HAP-1 (cell line): ENCODE measurements around the gene DHODH.
"Not testable (repeated sequence)": the region's sequence is repeated elsewhere in the genome, so short reads cannot be mapped to it uniquely, and the experiment has no call there.

Source experiments
- DNase-seq, 2 experiments: peaks; one replicate each; pipeline ENCODE4 v3.0.0-alpha.2; 2016 to 2020; ENCODE audit warnings: low spot score in 2 of 2
- H3K27me3 ChIP-seq: fragments of 250-450 bp; sonication (Bioruptor Pico); 2 replicates; pipeline ENCODE4 v1.5.1; 2020; ENCODE audit warnings: low read depth, mild to moderate bottlenecking, moderate library complexity
- H3K36me3 ChIP-seq: fragments of 250-450 bp; sonication (Bioruptor Pico); replicated peaks from 2 replicates; pipeline ENCODE4 v1.5.1; 2020; ENCODE audit warnings: mild to moderate bottlenecking
- H3K4me1 ChIP-seq: fragments of 250-450 bp; sonication (Bioruptor Pico); 2 replicates; pipeline ENCODE4 v1.5.1; 2020; ENCODE audit warnings: mild to moderate bottlenecking
- H3K4me3 ChIP-seq: fragments of 250-450 bp; sonication (Bioruptor Pico); 2 replicates; pipeline ENCODE4 v1.5.1; 2020; ENCODE audit warnings: mild to moderate bottlenecking, moderate library complexity
- H3K9me3 ChIP-seq: fragments of 250-450 bp; sonication (Bioruptor Pico); 2 replicates; pipeline ENCODE4 v1.5.1; 2020; ENCODE audit warnings: mild to moderate bottlenecking, moderate library complexity
- in situ Hi-C: fragments of 300-500 bp; cut with MboI; formaldehyde crosslinking; loops from 3 replicates; pipeline ENCODE4 v1.14.3; 2020; ENCODE audit warnings: low sequenced_read_pairs, inconsistent platforms, mixed read lengths

DHODH gene

DNA sequence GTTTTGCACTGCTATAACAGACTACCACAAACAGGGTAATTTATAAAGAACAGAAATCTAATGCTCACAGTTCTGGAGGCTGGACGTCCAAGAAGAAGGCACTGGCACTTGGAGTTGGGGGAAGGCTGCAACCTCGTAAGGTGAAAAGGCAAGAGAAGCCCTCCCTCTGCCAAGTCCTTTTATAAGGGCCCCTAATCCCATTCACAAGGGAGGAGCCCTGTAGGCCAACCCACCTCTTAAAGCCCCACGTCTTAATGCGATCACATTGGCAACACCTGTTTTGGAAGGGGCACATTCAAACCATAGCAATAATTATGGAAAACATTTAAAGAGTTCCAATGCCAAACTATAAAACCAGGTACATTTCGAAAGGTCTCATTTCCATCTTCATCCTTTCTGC lies 13.5 kb upstream of the DHODH start:
- H3K9me3 ChIP-seq, result no peaks in the 10 kb centered on the region
- no peaks in the 10 kb centered on the region; the same call in 1 of the 2 replicates for H3K4me1 ChIP-seq
- no peaks in the 10 kb centered on the region for H3K36me3 ChIP-seq
- no peak overlapping the region for H3K4me3 ChIP-seq
- no peak for DNase-seq
- in situ Hi-C loops, result no loop called here
- H3K27me3 ChIP-seq, result peaks cover 17% of the 10 kb centered on the region

DNA sequence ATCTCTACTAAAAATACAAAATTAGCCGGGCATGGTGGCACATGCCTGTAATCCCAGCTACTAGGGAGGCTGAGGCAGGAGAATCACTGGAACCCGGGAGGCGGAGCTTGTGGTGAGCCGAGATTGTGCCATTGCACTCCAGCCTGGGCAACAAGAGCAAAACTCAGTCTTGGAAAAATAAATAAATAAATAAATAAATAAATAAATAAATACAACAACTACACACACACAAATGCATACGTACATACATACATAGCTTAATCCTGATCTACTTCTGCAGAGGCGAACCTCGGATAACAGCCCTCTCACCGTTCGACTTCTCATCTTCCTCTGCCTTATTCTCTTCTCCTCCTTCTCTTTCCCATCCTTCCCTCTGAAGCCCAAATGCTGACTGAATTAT lies 11.0 kb upstream of the DHODH start:
- H3K4me3 ChIP-seq, H3K9me3 ChIP-seq, H3K36me3 ChIP-seq, DNase-seq, H3K27me3 ChIP-seq, in situ Hi-C loops, H3K4me1 ChIP-seq: not testable (repeated sequence)

DNA sequence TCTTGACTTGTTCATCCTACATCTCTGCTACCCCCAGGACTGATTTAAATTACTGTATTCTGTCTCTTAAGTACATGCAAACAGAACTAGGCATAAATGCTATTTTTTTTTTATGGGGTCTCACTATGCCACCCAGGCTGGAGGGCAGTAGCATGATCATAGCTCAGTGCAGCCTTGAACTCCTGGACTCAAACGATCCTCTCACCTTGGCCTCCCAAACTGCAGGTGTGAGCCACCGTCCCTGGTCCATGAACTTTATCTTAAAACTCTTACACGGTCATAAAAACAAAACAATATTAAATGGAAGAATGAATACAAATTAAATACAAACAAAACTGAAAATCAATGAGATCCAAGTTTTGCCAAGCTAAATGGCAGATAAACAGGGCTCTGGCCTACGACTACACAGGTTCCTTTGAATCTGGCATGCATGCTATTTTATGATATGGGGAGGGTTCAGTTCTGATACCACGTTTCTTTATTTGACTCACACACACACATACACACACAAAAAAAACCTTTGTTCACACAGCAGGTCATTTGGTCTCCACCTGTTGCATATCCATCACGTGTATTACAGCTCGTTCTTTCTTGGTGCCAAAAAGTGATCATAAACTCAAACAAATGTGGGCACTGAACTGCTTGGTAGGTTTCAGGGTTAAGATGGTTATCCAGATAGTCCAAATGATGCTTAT lies 7.2 kb upstream of the DHODH start:
- Histone ChIP-seq H3K9me3 (no peaks in the 10 kb centered on the region), H3K4me3 (no peak overlapping the region), H3K4me1 (no peaks in the 10 kb centered on the region), H3K36me3 (no peaks in the 10 kb centered on the region), H3K27me3 (peaks cover 6% of the 10 kb centered on the region)
- in situ Hi-C loops, result no loop called here
- no peak for DNase-seq

DNA sequence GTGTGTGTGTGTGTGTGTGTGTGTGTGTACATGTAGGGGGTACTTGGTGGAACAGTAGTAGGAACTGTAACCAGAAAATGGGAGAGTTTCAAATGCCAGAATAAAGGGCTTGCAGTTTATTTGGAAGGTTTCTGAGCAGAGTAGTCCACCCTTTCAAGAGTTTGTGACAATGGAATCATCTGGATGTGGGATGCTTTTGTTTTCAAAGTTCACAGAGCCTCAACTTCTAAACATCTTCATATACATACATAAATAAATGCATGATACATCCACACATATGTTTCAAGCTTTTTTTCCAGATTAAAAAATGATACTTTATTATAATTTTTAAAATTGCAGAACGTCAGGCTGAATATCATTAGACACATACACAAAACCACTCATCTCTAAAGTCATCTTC lies 5.9 kb upstream of the DHODH start:
- Histone ChIP-seq H3K36me3 (no peaks in the 10 kb centered on the region), H3K4me3 (no peak overlapping the region), H3K4me1 (no peaks in the 10 kb centered on the region), H3K27me3 (peaks cover 6% of the 10 kb centered on the region), H3K9me3 (no peaks in the 10 kb centered on the region)
- in situ Hi-C loops, result no loop called here
- no peak for DNase-seq

DNA sequence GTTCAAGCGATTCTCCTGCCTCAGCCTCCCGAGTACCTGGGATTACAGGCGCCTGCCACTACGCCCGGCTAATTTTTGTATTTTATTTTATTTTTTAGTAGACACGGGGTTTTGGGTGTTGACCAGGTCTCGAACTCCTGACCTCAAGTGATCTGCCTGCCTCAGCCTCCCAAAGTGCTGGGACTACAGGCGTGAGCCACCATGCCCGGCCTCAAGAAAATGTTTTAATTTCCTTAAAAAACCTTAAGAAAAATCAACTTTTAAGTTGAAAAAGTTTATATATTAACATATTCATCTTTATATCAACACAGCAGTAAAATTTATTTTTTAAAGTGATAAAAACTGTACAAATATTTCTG lies 500 bp upstream of the DHODH start:
- H3K27me3 ChIP-seq, H3K36me3 ChIP-seq, DNase-seq, H3K4me1 ChIP-seq, in situ Hi-C loops, H3K9me3 ChIP-seq: not testable (repeated sequence)
- H3K4me3 ChIP-seq, result peak overlapping the region; percentile 97

DNA sequence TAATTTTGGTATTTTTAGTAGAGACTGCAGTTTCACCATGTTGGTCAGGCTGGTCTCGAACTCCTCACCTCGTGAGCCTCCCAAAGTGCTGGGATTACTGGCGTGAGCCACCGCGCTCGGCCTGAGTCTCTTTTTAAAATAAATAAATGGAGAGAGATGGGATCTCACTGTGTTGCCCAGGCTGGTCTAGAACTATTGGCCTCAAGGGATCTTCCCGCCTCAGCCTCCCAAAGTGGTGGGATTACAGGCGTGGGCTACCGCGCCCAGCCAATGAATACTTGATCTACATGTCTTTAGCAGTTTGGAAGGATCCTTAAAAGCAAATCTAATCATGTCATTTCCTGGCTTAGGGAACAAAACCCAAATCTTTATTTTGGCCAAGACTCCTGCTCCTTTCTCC lies 1.2 kb downstream of the DHODH start:
- in situ Hi-C loops, result no loop called here

DNA sequence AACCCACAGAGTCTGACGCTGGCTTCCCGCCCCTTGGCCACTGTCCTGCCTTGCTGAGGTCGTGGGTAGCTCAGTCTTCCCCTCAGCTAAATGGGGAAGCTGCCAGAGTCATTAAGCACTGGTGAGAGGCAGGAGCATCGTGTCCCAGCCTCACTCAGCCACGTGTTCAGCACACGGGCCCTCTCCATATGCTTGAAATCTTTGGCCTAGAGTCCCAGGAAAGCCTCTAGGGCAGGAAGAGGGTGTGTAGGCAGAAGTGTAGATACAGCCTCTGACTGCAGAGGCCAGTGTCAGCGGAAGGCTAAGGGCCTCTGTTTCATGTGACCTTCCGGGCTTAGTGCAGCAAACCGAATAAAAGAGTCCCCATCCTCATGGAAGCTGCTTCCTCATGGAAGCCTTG lies 4.1 kb downstream of the DHODH start:
- no peaks in the 10 kb centered on the region for H3K9me3 ChIP-seq
- in situ Hi-C loops, result no loop called here
- no peak for DNase-seq
- H3K4me1 ChIP-seq, result no peaks in the 10 kb centered on the region
- peaks cover 21% of the 10 kb centered on the region for H3K36me3 ChIP-seq
- H3K4me3 ChIP-seq, result no peak overlapping the region
- no peaks in the 10 kb centered on the region for H3K27me3 ChIP-seq

More for the DNA sequence above, 1.2 kb downstream of the DHODH start:
- H3K4me3 ChIP-seq, result no peak overlapping the region; the same call in 1 of the 2 replicates
- no peak for DNase-seq
- no peaks in the 10 kb centered on the region for H3K4me1 ChIP-seq
- peaks cover 12% of the 10 kb centered on the region for H3K36me3 ChIP-seq
- no peaks in the 10 kb centered on the region for H3K27me3 ChIP-seq
- no peaks in the 10 kb centered on the region for H3K9me3 ChIP-seq

DNA sequence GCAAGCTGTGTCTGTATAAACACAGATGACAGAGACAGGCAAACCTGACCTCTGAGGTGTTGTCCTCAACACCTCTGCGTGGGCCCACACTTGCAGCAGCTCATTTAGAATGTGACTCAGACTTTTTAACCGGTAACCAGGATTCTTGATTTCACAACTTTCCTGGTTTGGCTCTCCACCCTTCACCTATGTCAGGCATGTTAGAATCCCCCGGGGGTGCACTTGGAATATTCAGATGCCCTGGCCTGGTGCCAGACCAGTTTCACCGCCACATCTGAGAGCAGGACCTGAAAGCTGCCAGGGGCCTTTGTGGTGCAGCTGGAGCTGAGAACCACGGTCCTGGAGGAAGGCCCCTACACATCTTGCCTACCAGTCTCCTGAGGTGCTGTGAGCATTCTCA lies 4.8 kb downstream of the DHODH start:
- no peak for DNase-seq
- H3K36me3 ChIP-seq, result peaks cover 26% of the 10 kb centered on the region
- in situ Hi-C loops, result no loop called here

DNA sequence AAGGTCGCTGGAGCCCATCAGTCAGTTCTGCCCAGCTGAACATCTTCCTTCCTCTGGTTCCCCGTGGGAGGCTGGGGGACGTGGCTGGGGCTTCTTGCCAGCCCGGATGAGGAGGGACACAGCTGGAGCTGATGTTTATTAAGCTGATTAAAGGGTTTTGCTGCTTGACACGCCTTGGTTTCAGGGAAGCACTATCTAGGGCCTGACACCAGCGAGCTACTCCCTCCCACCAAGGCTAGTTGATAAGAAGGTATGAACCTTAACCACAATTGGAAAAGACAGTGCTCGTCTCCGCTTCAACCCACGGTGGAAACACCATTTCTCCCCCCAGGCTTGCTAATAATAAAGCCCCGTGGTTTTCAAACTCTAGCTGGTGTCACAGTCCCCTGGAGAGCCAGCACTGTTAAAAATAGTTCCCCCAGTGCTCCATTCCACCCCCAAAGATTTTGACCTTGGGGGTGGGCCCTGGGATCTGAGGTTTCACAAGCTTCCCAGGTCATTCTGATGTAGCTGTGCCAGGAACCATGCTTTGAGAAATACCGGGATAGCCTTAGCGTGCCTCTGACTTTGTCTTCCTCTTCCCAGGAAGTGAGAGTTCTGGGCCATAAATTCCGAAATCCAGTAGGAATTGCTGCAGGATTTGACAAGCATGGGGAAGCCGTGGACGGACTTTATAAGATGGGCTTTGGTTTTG lies 5.5 kb downstream of the DHODH start:
- DNase-seq, result no peak
- Histone ChIP-seq H3K27me3 (no peaks in the 10 kb centered on the region), H3K9me3 (no peaks in the 10 kb centered on the region), H3K4me1 (no peaks in the 10 kb centered on the region), H3K36me3 (peaks cover 31% of the 10 kb centered on the region), H3K4me3 (no peak overlapping the region)
- in situ Hi-C loops, result no loop called here

More for the DNA sequence above, 4.8 kb downstream of the DHODH start:
- H3K9me3 ChIP-seq, result no peaks in the 10 kb centered on the region
- H3K27me3 ChIP-seq, result no peaks in the 10 kb centered on the region
- no peaks in the 10 kb centered on the region for H3K4me1 ChIP-seq
- no peak overlapping the region for H3K4me3 ChIP-seq

DNA sequence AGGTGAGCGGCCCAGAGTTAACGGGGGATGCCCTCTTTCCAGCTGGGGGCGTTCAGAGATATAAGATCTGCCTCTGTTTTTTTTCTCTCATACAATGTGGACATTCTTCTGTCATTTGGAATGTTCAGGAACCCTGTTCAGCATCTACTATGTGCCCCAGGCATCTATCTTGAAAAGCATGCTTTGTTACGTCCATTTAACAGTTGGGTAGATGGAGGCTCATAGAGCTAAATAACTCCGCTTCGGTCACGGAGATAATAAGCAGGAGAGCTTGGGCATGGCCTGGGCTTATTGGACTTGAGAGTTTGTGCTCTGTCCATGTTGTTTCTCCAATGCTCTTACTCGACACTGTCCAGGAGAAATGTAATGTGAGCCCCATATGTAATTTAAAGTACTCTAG lies 6.1 kb downstream of the DHODH start:
- no peak for DNase-seq
- H3K9me3 ChIP-seq, result no peaks in the 10 kb centered on the region
- H3K27me3 ChIP-seq, result no peaks in the 10 kb centered on the region
- H3K4me1 ChIP-seq, result no peaks in the 10 kb centered on the region
- no peak overlapping the region for H3K4me3 ChIP-seq
- in situ Hi-C loops, result no loop called here
- H3K36me3 ChIP-seq, result peaks cover 35% of the 10 kb centered on the region

DNA sequence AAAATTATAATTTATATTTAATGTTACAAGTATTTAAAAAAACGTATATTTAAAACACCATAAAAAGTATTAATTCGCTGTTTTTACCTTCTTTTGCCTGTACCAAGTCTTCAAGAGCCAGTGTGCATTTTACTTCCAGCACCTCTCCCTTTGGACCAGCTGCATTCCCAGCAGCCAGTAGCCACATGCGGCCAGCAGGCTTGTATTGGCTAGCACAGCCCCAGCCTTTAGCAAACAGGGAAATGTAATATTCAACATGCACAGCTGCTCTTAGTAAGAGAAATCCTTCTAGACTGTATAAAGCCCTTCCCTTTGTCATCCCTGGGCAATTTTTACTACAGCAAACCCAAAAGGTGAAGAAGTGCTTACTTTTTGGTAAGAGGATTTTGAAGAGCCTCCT lies 6.6 kb downstream of the DHODH start:
- Histone ChIP-seq H3K4me1 (no peaks in the 10 kb centered on the region), H3K9me3 (no peaks in the 10 kb centered on the region), H3K27me3 (no peaks in the 10 kb centered on the region), H3K4me3 (no peak overlapping the region), H3K36me3 (peaks cover 35% of the 10 kb centered on the region)
- in situ Hi-C loops, result no loop called here
- DNase-seq, result no peak

DNA sequence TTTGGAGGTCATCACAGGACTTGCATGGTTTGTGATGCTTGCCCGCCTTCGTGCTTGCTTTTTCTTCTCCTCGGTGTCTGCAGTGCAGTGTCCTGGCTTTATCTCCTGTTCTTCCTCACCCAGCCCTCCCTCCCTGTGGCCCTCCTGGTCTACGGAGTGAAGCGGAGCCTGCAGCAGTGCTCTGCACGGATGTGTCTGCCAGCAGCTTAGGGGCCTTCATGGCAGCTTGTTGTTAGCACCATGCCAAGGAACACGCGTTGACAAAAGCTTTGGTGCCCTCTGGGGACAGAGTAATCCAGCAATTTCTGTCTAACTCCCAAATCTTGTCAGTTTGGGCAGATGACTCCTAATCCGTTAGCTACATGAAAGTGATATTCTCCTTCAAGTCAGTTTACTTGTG lies 9.9 kb downstream of the DHODH start:
- no peak for DNase-seq
- H3K4me3 ChIP-seq, result no peak overlapping the region
- no peaks in the 10 kb centered on the region for H3K27me3 ChIP-seq
- in situ Hi-C loops, result no loop called here
- H3K9me3 ChIP-seq, result no peaks in the 10 kb centered on the region
- H3K36me3 ChIP-seq, result peaks cover 36% of the 10 kb centered on the region
- H3K4me1 ChIP-seq, result no peaks in the 10 kb centered on the region

DNA sequence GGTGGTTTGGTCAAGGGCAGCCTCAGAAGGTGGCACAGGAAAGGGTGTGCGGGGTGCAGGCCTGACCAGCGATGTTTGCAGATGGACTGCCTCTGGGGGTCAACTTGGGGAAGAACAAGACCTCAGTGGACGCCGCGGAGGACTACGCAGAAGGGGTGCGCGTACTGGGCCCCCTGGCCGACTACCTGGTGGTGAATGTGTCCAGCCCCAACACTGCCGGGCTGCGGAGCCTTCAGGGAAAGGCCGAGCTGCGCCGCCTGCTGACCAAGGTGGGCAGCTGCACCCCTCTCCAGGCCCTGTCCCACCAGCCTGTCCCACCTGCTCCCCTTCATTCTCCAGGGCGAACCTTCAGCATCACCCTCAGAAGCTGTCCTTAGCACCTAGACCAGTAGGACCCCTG lies 12.5 kb downstream of the DHODH start:
- peak in 1 of 2 experiments; percentile 23 for DNase-seq
- no peaks in the 10 kb centered on the region for H3K4me1 ChIP-seq
- in situ Hi-C loops, result no loop called here
- peaks cover 43% of the 10 kb centered on the region for H3K36me3 ChIP-seq
- no peak overlapping the region for H3K4me3 ChIP-seq
- no peaks in the 10 kb centered on the region for H3K9me3 ChIP-seq
- H3K27me3 ChIP-seq, result no peaks in the 10 kb centered on the region

DNA sequence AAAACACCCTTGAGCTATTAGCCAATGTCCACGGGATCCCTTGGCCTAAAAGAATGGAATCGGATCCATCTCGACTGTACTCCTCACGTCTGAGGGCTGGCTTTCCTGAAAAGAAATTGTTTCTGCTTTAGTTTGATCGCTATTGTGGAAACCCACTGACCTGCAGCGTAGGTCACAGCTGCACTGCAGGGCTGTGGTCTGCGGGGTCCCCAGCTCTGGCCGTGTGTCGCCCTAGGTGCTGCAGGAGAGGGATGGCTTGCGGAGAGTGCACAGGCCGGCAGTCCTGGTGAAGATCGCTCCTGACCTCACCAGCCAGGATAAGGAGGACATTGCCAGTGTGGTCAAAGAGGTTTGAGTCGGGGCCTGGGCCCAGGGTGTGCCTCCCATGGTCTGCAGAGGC lies 13.6 kb downstream of the DHODH start:
- DNase-seq, result no peak
- H3K9me3 ChIP-seq, result no peaks in the 10 kb centered on the region
- peaks cover 37% of the 10 kb centered on the region for H3K36me3 ChIP-seq
- no peaks in the 10 kb centered on the region for H3K4me1 ChIP-seq
- H3K27me3 ChIP-seq, result no peaks in the 10 kb centered on the region
- no peak overlapping the region for H3K4me3 ChIP-seq
- in situ Hi-C loops, result no loop called here

DNA sequence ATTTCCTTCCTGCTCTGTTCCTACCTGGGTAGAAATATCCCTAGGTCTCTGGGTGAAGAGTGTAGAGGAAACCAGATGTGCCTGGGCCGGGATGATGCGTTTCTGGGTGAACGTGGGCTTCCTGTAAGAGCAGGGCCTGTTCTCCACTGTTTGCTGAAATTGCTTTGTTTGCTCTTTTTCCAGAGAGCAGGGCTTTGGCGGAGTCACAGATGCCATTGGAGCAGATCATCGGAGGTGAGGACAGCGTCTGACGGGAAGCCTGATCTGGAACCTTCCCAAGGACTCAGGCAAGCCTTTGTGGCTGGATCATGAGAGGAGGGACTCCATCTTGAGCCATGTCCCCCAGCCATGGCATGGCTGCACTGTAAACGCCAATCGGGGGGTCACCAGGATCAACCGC lies 15.4 kb downstream of the DHODH start:
- H3K36me3 ChIP-seq, result peaks cover 27% of the 10 kb centered on the region
- in situ Hi-C loops, result no loop called here
- no peaks in the 10 kb centered on the region for H3K27me3 ChIP-seq
- DNase-seq, result no peak
- no peak overlapping the region for H3K4me3 ChIP-seq
- no peaks in the 10 kb centered on the region for H3K9me3 ChIP-seq
- H3K4me1 ChIP-seq, result no peaks in the 10 kb centered on the region
